ENCODE results near the gene ISCA1. TPM values are rescaled to one million over a fixed set of nuclear protein-coding genes. Genes with fewer than 3 reads are reported as not detected.

Gene ISCA1
- polyA plus RNA-seq, 1 donor from 2014 or later = 141 TPM

DNA sequence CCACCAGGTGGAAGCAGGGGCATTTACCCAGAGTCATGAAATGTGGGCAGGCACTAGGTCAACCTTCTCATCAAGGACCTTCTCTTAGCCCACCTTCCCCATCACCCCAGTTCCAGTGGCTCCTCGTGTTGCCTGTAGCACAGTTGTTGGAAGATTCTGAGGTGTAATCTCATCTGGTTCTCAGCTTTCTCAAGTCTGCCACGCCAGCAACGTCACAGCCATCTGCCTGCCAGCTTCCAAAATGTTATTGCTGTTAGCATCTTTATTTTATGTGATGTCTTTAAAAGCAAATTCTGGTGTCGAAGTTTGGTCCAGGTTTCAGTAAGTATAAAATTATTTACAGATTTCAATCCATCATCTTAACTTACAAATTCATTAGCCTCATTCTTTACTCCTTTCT, 33.6 kb downstream of the ISCA1 start:
- H4K20me1 ChIP-seq (ENCODE audit: insufficient read depth) = no peaks in the 10 kb centered on the region
- H3K27ac ChIP-seq (ENCODE audit: low read length) = no peak overlapping the region
- TF ChIP-seq EZH2 (IDR thresholded peaks at IDR 0.05; ENCODE audit: borderline replicate concordance, insufficient read depth, low read length, poor library complexity, severe bottlenecking) = no peak
- H3K36me3 ChIP-seq (ENCODE audit: insufficient read depth, low read length) = no peaks in the 10 kb centered on the region
- H3K4me3 ChIP-seq (ENCODE audit: low read length) = no peak overlapping the region
- H3K9ac ChIP-seq (ENCODE audit: low read length) = no peak overlapping the region
- no peaks in the 10 kb centered on the region for H3K79me2 ChIP-seq (replicated peaks; ENCODE audit: insufficient read depth, low read length)
- H3K4me2 ChIP-seq (ENCODE audit: low read length) = no peak overlapping the region
- H3K9me2 ChIP-seq (ENCODE audit: insufficient read depth, low read length) = no peaks in the 10 kb centered on the region
- H2AFZ ChIP-seq (ENCODE audit: low read depth, low read length) = no peak overlapping the region
- H3F3A ChIP-seq (ENCODE audit: insufficient read depth, low read length, poor library complexity, severe bottlenecking) = no peaks in the 10 kb centered on the region
- H3K27me3 ChIP-seq (ENCODE audit: insufficient read depth, low read depth, low read length) = no peaks in the 10 kb centered on the region
- no peaks in the 10 kb centered on the region for H3K9me3 ChIP-seq (ENCODE audit: low read length)

DNA sequence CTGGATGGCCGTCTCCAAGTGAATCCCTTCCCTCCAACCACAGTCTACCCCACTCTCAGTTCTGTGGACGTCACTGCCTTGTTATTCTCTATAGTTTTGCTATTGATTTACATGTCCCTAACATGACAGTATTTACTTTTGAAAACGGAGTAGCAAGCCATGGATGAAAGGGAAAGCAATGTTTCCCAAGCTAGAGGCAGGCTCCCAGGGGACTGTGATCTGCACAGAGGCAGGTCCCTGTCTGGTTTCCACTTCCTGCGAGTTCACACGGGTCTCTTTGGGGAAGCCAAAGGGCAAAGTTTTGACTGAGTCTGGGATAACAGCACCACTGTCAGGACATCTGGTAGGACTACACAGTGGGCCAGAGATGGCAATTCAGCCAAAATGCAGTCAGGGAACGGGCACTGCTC, 35.6 kb downstream of the ISCA1 start:
- H2AFZ ChIP-seq (ENCODE audit: low read depth, low read length) = no peak overlapping the region

GRCh38 chr9:86242071-86242470, 40.3 kb downstream of the ISCA1 start:
- Histone ChIP-seq H3K4me2 (ENCODE audit: low read length) (no peak overlapping the region), H3K79me2 (replicated peaks; ENCODE audit: insufficient read depth, low read length) (no peaks in the 10 kb centered on the region), H3K9me2 (ENCODE audit: insufficient read depth, low read length) (no peaks in the 10 kb centered on the region), H3K27me3 (ENCODE audit: insufficient read depth, low read depth, low read length) (no peaks in the 10 kb centered on the region), H3K4me3 (ENCODE audit: low read length) (no peak overlapping the region), H3F3A (ENCODE audit: insufficient read depth, low read length, poor library complexity, severe bottlenecking) (no peaks in the 10 kb centered on the region), H3K9ac (ENCODE audit: low read length) (no peak overlapping the region), H2AFZ (ENCODE audit: low read depth, low read length) (no peak overlapping the region), H4K20me1 (ENCODE audit: insufficient read depth) (no peaks in the 10 kb centered on the region), H3K36me3 (ENCODE audit: insufficient read depth, low read length) (no peaks in the 10 kb centered on the region), H3K27ac (ENCODE audit: low read length) (no peak overlapping the region), H3K9me3 (ENCODE audit: low read length) (no peaks in the 10 kb centered on the region)
- no peak for TF ChIP-seq TAF1 (IDR thresholded peaks at IDR 0.05; ENCODE audit: low read depth)
- no peak for TF ChIP-seq EP300 (conservative IDR thresholded peaks at IDR 0.05; ENCODE audit: poor library complexity, severe bottlenecking)
- TF ChIP-seq RAD21 (conservative IDR thresholded peaks at IDR 0.05) = no peak
- no peak for TF ChIP-seq EZH2 (IDR thresholded peaks at IDR 0.05; ENCODE audit: borderline replicate concordance, insufficient read depth, low read length, poor library complexity, severe bottlenecking)
- TF ChIP-seq, protein P1, sequence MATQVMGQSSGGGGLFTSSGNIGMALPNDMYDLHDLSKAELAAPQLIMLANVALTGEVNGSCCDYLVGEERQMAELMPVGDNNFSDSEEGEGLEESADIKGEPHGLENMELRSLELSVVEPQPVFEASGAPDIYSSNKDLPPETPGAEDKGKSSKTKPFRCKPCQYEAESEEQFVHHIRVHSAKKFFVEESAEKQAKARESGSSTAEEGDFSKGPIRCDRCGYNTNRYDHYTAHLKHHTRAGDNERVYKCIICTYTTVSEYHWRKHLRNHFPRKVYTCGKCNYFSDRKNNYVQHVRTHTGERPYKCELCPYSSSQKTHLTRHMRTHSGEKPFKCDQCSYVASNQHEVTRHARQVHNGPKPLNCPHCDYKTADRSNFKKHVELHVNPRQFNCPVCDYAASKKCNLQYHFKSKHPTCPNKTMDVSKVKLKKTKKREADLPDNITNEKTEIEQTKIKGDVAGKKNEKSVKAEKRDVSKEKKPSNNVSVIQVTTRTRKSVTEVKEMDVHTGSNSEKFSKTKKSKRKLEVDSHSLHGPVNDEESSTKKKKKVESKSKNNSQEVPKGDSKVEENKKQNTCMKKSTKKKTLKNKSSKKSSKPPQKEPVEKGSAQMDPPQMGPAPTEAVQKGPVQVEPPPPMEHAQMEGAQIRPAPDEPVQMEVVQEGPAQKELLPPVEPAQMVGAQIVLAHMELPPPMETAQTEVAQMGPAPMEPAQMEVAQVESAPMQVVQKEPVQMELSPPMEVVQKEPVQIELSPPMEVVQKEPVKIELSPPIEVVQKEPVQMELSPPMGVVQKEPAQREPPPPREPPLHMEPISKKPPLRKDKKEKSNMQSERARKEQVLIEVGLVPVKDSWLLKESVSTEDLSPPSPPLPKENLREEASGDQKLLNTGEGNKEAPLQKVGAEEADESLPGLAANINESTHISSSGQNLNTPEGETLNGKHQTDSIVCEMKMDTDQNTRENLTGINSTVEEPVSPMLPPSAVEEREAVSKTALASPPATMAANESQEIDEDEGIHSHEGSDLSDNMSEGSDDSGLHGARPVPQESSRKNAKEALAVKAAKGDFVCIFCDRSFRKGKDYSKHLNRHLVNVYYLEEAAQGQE (IDR thresholded peaks at IDR 0.05; ENCODE audit: borderline replicate concordance) = no peak
- TF ChIP-seq SMC3 (conservative IDR thresholded peaks at IDR 0.05; ENCODE audit: poor library complexity) = no peak
- no peak for TF ChIP-seq MXI1 (conservative IDR thresholded peaks at IDR 0.05; ENCODE audit: poor library complexity, severe bottlenecking)
- no peak for TF ChIP-seq CTCF (IDR thresholded peaks at IDR 0.05; ENCODE audit: poor library complexity, severe bottlenecking)
- TF ChIP-seq POLR2AphosphoS5 (IDR thresholded peaks at IDR 0.05) = no peak

More for the DNA sequence above, 35.6 kb downstream of the ISCA1 start:
- no peaks in the 10 kb centered on the region for H3K36me3 ChIP-seq (ENCODE audit: insufficient read depth, low read length)
- H3K9me3 ChIP-seq (ENCODE audit: low read length) = no peaks in the 10 kb centered on the region
- no peaks in the 10 kb centered on the region for H3K9me2 ChIP-seq (ENCODE audit: insufficient read depth, low read length)
- no peaks in the 10 kb centered on the region for H3K27me3 ChIP-seq (ENCODE audit: insufficient read depth, low read depth, low read length)
- H4K20me1 ChIP-seq (ENCODE audit: insufficient read depth) = no peaks in the 10 kb centered on the region
- TF ChIP-seq TAF1 (IDR thresholded peaks at IDR 0.05; ENCODE audit: low read depth) = no peak
- H3K79me2 ChIP-seq (replicated peaks; ENCODE audit: insufficient read depth, low read length) = no peaks in the 10 kb centered on the region
- H3K9ac ChIP-seq (ENCODE audit: low read length) = no peak overlapping the region
- H3K27ac ChIP-seq (ENCODE audit: low read length) = no peak overlapping the region
- H3F3A ChIP-seq (ENCODE audit: insufficient read depth, low read length, poor library complexity, severe bottlenecking) = no peaks in the 10 kb centered on the region
- no peak overlapping the region for H3K4me2 ChIP-seq (ENCODE audit: low read length)
- no peak overlapping the region for H3K4me3 ChIP-seq (ENCODE audit: low read length)

All from neural cell (in vitro differentiated cells).